ENCODE data around the gene SPNS1.

SPNS1 gene

GRCh38 chr16:29030086-29030840 is 55.7 kb downstream of the SPNS1 start:
- DNase-seq, result no peak

All from activated effector memory CD4-positive, alpha-beta T cell treated with Interleukin-2 at 50 U/mL for 16 hours (primary cell).